HepG2 (cell line): ENCODE measurements around the gene ADCY5. TPM values are rescaled to one million over a fixed set of nuclear protein-coding genes. Genes with fewer than 3 reads are reported as not detected.
A peak's percentile ranks its signal among the peaks of the same experiment; 100 is the strongest.

Source experiments
- ATF3 ChIP-seq: sonication (generic); formaldehyde crosslinking; IDR thresholded peaks from 2 replicates; pipeline ENCODE4 v1.4.0; 2020; ENCODE audit warnings: missing genetic modification reagents
- ATM ChIP-seq: fragments of 450-650 bp; IDR thresholded peaks from 2 replicates; pipeline ENCODE4 v1.7.1; 2017; ENCODE audit warnings: mild to moderate bottlenecking, borderline replicate concordance
- CEBPG ChIP-seq: IDR thresholded peaks from 2 replicates; pipeline ENCODE4 v1.6.1; 2016
- FOXK1 ChIP-seq: sonication (generic); formaldehyde crosslinking; IDR thresholded peaks from 2 replicates; pipeline ENCODE4 v1.4.0; 2020; ENCODE audit warnings: low read depth, missing genetic modification reagents, borderline replicate concordance
- IRF2 ChIP-seq: IDR thresholded peaks from 2 replicates; pipeline ENCODE4 v1.6.1; 2018; ENCODE audit warnings: missing genetic modification reagents, missing compliant biosample characterization
- MAX ChIP-seq: IDR thresholded peaks from 2 replicates; pipeline ENCODE4 v1.6.1; 2012; ENCODE audit warnings: inconsistent platforms
- MIXL1 ChIP-seq: IDR thresholded peaks from 2 replicates; pipeline ENCODE4 v1.6.1; 2016
- MYC ChIP-seq: sonication (generic); formaldehyde crosslinking; IDR thresholded peaks from 2 replicates; pipeline ENCODE4 v1.9.0; 2021; ENCODE audit warnings: missing genetic modification reagents, borderline replicate concordance
- NFIC ChIP-seq: IDR thresholded peaks from 2 replicates; pipeline ENCODE4 v1.6.1; 2012; ENCODE audit warnings: mild to moderate bottlenecking, low read length, inconsistent platforms
- RNF2 ChIP-seq: fragments of 450-650 bp; conservative IDR thresholded peaks from 2 replicates; pipeline ENCODE4 v1.6.1; 2016; ENCODE audit warnings: low read depth
- SRF ChIP-seq: IDR thresholded peaks from 2 replicates; pipeline ENCODE4 v1.6.1; 2011; ENCODE audit warnings: mild to moderate bottlenecking, low read depth, low read length, moderate library complexity
- ZBTB20 ChIP-seq: sonication (generic); formaldehyde crosslinking; IDR thresholded peaks from 2 replicates; pipeline ENCODE4 v1.8.1; 2023; ENCODE audit warnings: missing genetic modification reagents, low read depth, mild to moderate bottlenecking, borderline replicate concordance
- ZFP1 ChIP-seq: IDR thresholded peaks from 2 replicates; pipeline ENCODE4 v1.6.1; 2016
- ZFP82 ChIP-seq: sonication (generic); formaldehyde crosslinking; IDR thresholded peaks from 2 replicates; pipeline ENCODE4 v1.5.1; 2020; ENCODE audit warnings: mild to moderate bottlenecking, missing genetic modification reagents, borderline replicate concordance
- ZIK1 ChIP-seq: sonication (generic); formaldehyde crosslinking; IDR thresholded peaks from 2 replicates; pipeline ENCODE4 v1.5.0; 2020; ENCODE audit warnings: mild to moderate bottlenecking, low read depth, missing genetic modification reagents, borderline replicate concordance
- ZKSCAN8 ChIP-seq: IDR thresholded peaks from 2 replicates; pipeline ENCODE4 v1.6.1; 2016; ENCODE audit warnings: borderline replicate concordance, missing genetic modification reagents, missing compliant biosample characterization
- ZNF160 ChIP-seq: sonication (generic); formaldehyde crosslinking; IDR thresholded peaks from 2 replicates; pipeline ENCODE4 v1.8.0; 2022; ENCODE audit warnings: mild to moderate bottlenecking, inconsistent platforms, missing genetic modification reagents
- ZNF282 ChIP-seq: fragments of 450-650 bp; IDR thresholded peaks from 2 replicates; pipeline ENCODE4 v1.6.1; 2018; ENCODE audit not compliant: partially characterized antibody
- ZNF329 ChIP-seq: sonication (generic); formaldehyde crosslinking; IDR thresholded peaks from 2 replicates; pipeline ENCODE4 v1.9.0; 2021; ENCODE audit warnings: low read depth, mild to moderate bottlenecking, missing genetic modification reagents
- ZNF367 ChIP-seq: sonication (generic); formaldehyde crosslinking; IDR thresholded peaks from 2 replicates; pipeline ENCODE4 v1.4.0; 2020; ENCODE audit warnings: missing genetic modification reagents, borderline replicate concordance
- ZNF383 ChIP-seq: sonication (generic); formaldehyde crosslinking; IDR thresholded peaks from 2 replicates; pipeline ENCODE4 v1.4.0; 2020; ENCODE audit warnings: missing genetic modification reagents, mild to moderate bottlenecking, borderline replicate concordance
- ZNF567 ChIP-seq: sonication (generic); formaldehyde crosslinking; IDR thresholded peaks from 2 replicates; pipeline ENCODE4 v1.8.1; 2023; ENCODE audit warnings: mild to moderate bottlenecking, missing genetic modification reagents, borderline replicate concordance
- ZNF678 ChIP-seq: sonication (generic); formaldehyde crosslinking; IDR thresholded peaks from 2 replicates; pipeline ENCODE4 v1.4.0; 2020; ENCODE audit warnings: mild to moderate bottlenecking, missing genetic modification reagents
- ZNF749 ChIP-seq: sonication (generic); formaldehyde crosslinking; IDR thresholded peaks from 2 replicates; pipeline ENCODE4 v1.8.0; 2022; ENCODE audit warnings: mild to moderate bottlenecking, missing genetic modification reagents, moderate library complexity, borderline replicate concordance
- polyA plus RNA-seq, 8 experiments: library from polyadenylated mRNA; depleted of rRNA in 3 of 8; stranded (reverse) in 7 of 8; unstranded in 1 of 8; fragments of >200 nt; fragmentation: Illumina TruSeq in 4 of 8; extraction: Trizol in 4 of 8; gene quantifications; 2 replicates each; pipeline versions ENCODE4 v1.2.1 to v1.2.3, GENCODE V29; 2011 to 2016; ENCODE audit warnings: low read depth in 4 of 8, missing spikeins in 1 of 8, mixed read lengths in 1 of 8; ENCODE audit not compliant: insufficient read depth in 1 of 8
- total RNA-seq, 5 experiments: library from RNA; depleted of rRNA; stranded (reverse); fragments of >200 nt; fragmentation: Illumina TruSeq; extraction: Trizol; gene quantifications; 2 replicates each; pipeline ENCODE4 v1.2.3, GENCODE V29; 2016; ENCODE audit warnings: low read depth in 1 of 5
- TF ChIP-seq, protein P1 (sequence below): sonication (generic); formaldehyde crosslinking; IDR thresholded peaks from 2 replicates; pipeline ENCODE4 v1.8.1; 2023; ENCODE audit warnings: mild to moderate bottlenecking, inconsistent platforms, moderate library complexity, missing genetic modification reagents, borderline replicate concordance
- TF ChIP-seq, protein P2 (sequence below): sonication (generic); formaldehyde crosslinking; IDR thresholded peaks from 2 replicates; pipeline ENCODE4 v1.8.0; 2022; ENCODE audit warnings: missing genetic modification reagents, low read depth, mild to moderate bottlenecking, borderline replicate concordance
- TF ChIP-seq, protein P3 (sequence below): sonication (generic); formaldehyde crosslinking; IDR thresholded peaks from 2 replicates; pipeline ENCODE4 v1.4.0; 2020; ENCODE audit warnings: missing genetic modification reagents, borderline replicate concordance

Gene ADCY5
- total and polyA plus RNA-seq, 2 of the 13 experiments (the other 11 are each of a cell fraction or from before 2014, with no cell fraction given) = not detected

GRCh38 chr3:123286308-123287023 lies 162.4 kb downstream of the ADCY5 start (continued):
- peak; percentile 40; the same call in 1 of the 2 replicates for TF ChIP-seq MYC (CRISPR knock-in tag)
- no peak for TF ChIP-seq ZNF749 (CRISPR knock-in tag)
- peak; percentile 76; the same call in 1 of the 2 replicates for TF ChIP-seq ZFP1
- TF ChIP-seq SRF = no peak
- peak; percentile 81 for TF ChIP-seq ATF3
- peak; percentile 75 for TF ChIP-seq MIXL1 (CRISPR knock-in tag)
- peak; percentile 74; the same call in 1 of the 2 replicates for TF ChIP-seq ZBTB20 (CRISPR knock-in tag)
- TF ChIP-seq ZNF329 (CRISPR knock-in tag) = no peak
- no peak for TF ChIP-seq ZFP82
- TF ChIP-seq ZNF678 (CRISPR knock-in tag) = peak; percentile 72; the same call in 1 of the 2 replicates
- TF ChIP-seq, protein P1, sequence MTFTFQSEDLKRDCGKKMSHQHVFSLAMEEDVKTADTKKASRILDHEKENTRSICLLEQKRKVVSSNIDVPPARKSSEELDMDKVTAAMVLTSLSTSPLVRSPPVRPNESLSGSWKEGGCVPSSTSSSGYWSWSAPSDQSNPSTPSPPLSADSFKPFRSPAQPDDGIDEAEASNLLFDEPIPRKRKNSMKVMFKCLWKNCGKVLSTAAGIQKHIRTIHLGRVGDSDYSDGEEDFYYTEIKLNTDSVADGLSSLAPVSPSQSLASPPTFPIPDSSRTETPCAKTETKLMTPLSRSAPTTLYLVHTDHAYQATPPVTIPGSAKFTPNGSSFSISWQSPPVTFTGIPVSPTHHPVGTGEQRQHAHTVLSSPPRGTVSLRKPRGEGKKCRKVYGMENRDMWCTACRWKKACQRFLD (CRISPR knock-in tag) = peak; percentile 78; the same call in 1 of the 2 replicates
- TF ChIP-seq ZNF567 (CRISPR knock-in tag) = no peak
- peak; percentile 46; the same call in 1 of the 2 replicates for TF ChIP-seq ZNF367 (CRISPR knock-in tag)
- TF ChIP-seq RNF2 = no peak
- peak; percentile 62; the same call in 1 of the 2 replicates for TF ChIP-seq ZIK1 (CRISPR knock-in tag)
- peak; percentile 66; the same call in 1 of the 2 replicates for TF ChIP-seq FOXK1
- TF ChIP-seq NFIC = no peak
- TF ChIP-seq ZNF282 = no peak
- TF ChIP-seq, protein P2, sequence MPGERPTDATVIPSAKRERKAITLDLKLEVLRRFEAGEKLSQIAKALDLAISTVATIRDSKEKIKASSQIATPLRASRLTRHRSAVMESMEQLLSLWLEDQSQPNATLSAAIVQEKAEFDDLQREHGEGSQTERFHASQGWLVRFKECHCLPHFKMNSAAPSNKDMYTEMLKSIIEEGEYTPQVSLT (CRISPR knock-in tag) = no peak
- peak; percentile 90 for TF ChIP-seq IRF2 (CRISPR knock-in tag)
- no peak for TF ChIP-seq MAX
- TF ChIP-seq ZNF383 (CRISPR knock-in tag) = no peak
- TF ChIP-seq ZKSCAN8 (CRISPR knock-in tag) = 0 out of 2 replicates have a peak, but pooled peaks have one; percentile 66
- no peak for TF ChIP-seq ATM
- TF ChIP-seq CEBPG (CRISPR knock-in tag) = no peak
- peak; percentile 85; the same call in 1 of the 2 replicates for TF ChIP-seq ZNF160 (CRISPR knock-in tag)
- TF ChIP-seq, protein P3, sequence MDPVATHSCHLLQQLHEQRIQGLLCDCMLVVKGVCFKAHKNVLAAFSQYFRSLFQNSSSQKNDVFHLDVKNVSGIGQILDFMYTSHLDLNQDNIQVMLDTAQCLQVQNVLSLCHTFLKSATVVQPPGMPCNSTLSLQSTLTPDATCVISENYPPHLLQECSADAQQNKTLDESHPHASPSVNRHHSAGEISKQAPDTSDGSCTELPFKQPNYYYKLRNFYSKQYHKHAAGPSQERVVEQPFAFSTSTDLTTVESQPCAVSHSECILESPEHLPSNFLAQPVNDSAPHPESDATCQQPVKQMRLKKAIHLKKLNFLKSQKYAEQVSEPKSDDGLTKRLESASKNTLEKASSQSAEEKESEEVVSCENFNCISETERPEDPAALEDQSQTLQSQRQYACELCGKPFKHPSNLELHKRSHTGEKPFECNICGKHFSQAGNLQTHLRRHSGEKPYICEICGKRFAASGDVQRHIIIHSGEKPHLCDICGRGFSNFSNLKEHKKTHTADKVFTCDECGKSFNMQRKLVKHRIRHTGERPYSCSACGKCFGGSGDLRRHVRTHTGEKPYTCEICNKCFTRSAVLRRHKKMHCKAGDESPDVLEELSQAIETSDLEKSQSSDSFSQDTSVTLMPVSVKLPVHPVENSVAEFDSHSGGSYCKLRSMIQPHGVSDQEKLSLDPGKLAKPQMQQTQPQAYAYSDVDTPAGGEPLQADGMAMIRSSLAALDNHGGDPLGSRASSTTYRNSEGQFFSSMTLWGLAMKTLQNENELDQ = peak; percentile 84
